H1 (cell line): Measurements from ENCODE around the gene COL25A1. TPM values are rescaled to one million over a fixed set of nuclear protein-coding genes. Genes with fewer than 3 reads are reported as not detected.

Source experiments
- CTCF ChIA-PET: fragments of 300-600 bp; sonication (Branson Sonifier 250); formaldehyde crosslinking; loops from one replicate; lab custom pipeline; 2021; ENCODE audit not compliant: partially characterized antibody; lab: Charles Lee
- POLR2A ChIA-PET: fragments of 300-600 bp; sonication (Branson Sonifier 250); formaldehyde crosslinking; loops from one replicate; lab custom pipeline; 2021; ENCODE audit warnings: inconsistent platforms; ENCODE audit not compliant: partially characterized antibody; lab: Charles Lee
- DNase-seq, 2 experiments: peaks; one replicate each; pipeline versions ENCODE4 v3.0.0 to v3.0.0-alpha.2; 2010 to 2022; ENCODE audit warnings: low spot score in 2 of 2, low read depth in 1 of 2, mixed read lengths in 1 of 2
- FAIRE-seq: peaks from 2 replicates; lab custom pipeline; 2011; peaks lifted over from hg19 to GRCh38; lab: Jason Lieb, UNC
- H2AFZ ChIP-seq: 2 replicates; pipeline ENCODE4 v1.8.1; 2012; ENCODE audit warnings: low read length, inconsistent platforms
- H2AK5ac ChIP-seq: 2 replicates; pipeline ENCODE4 v1.6.1; 2013; ENCODE audit warnings: low read depth, low read length
- H2BK120ac ChIP-seq: replicated peaks from 2 replicates; pipeline ENCODE3; 2013; ENCODE audit warnings: low read depth, low read length, inconsistent platforms
- H2BK12ac ChIP-seq: 2 replicates; pipeline ENCODE4 v1.6.1; 2013; ENCODE audit warnings: low read depth, low read length
- H2BK15ac ChIP-seq: 2 replicates; pipeline ENCODE4 v1.6.1; 2013; ENCODE audit warnings: low read length
- H2BK20ac ChIP-seq: 2 replicates; pipeline ENCODE4 v1.6.1; 2013; ENCODE audit warnings: low read length
- H2BK5ac ChIP-seq: 2 replicates; pipeline ENCODE4 v1.6.1; 2013; ENCODE audit warnings: low read depth, low read length
- H3K14ac ChIP-seq: 2 replicates; pipeline ENCODE4 v1.6.1; 2013; ENCODE audit warnings: inconsistent platforms; ENCODE audit not compliant: insufficient read length
- H3K18ac ChIP-seq: 2 replicates; pipeline ENCODE4 v1.6.1; 2013; ENCODE audit warnings: low read length; ENCODE audit errors: extremely low read depth
- H3K23ac ChIP-seq: 2 replicates; pipeline ENCODE4 v1.6.1; 2013; ENCODE audit warnings: inconsistent platforms; ENCODE audit not compliant: insufficient read length
- H3K23me2 ChIP-seq: 2 replicates; pipeline ENCODE4 v1.6.1; 2013; ENCODE audit warnings: low read depth, low read length
- H3K27ac ChIP-seq: 2 replicates; pipeline ENCODE4 v1.6.1; 2011; ENCODE audit warnings: low read depth, low read length, inconsistent platforms
- H3K27me3 ChIP-seq, 4 experiments: replicated peaks in 1 of 4; 1 replicate in 1 of 4; 2 replicates in 3 of 4; pipeline versions ENCODE4 v1.6.1 to v1.8.1; 2011 to 2013; ENCODE audit warnings: low read length in 3 of 4, mild to moderate bottlenecking in 3 of 4, inconsistent platforms in 2 of 4, mixed read lengths in 2 of 4, moderate library complexity in 1 of 4; ENCODE audit not compliant: control insufficient read depth in 3 of 4, insufficient read depth in 3 of 4; ENCODE audit errors: extremely low read depth in 1 of 4
- H3K36me3 ChIP-seq, 4 experiments: 2 replicates each; pipeline versions ENCODE4 v1.6.1 to v1.8.1; 2011 to 2013; ENCODE audit warnings: mild to moderate bottlenecking in 4 of 4, low read length in 3 of 4, moderate library complexity in 2 of 4, control low read depth in 1 of 4, inconsistent platforms in 1 of 4; ENCODE audit not compliant: insufficient read depth in 4 of 4, control insufficient read depth in 2 of 4
- H3K4ac ChIP-seq: replicated peaks from 2 replicates; pipeline ENCODE3; 2013; ENCODE audit warnings: low read length, low read depth, mixed read lengths, inconsistent platforms; ENCODE audit not compliant: insufficient read length
- H3K4me1 ChIP-seq, 4 experiments: replicated peaks in 1 of 4; 1 replicate in 1 of 4; 2 replicates in 3 of 4; pipeline versions ENCODE4 v1.6.1 to v1.8.1; 2011 to 2013; ENCODE audit warnings: low read length in 3 of 4, inconsistent platforms in 2 of 4, mixed read lengths in 1 of 4; ENCODE audit not compliant: insufficient read depth in 4 of 4, control insufficient read depth in 3 of 4
- H3K4me2 ChIP-seq, 2 experiments: 2 replicates each; pipeline versions ENCODE4 v1.6.1 to v1.8.1; 2011 to 2013; ENCODE audit warnings: low read depth in 2 of 2, low read length in 2 of 2, control low read depth in 1 of 2, inconsistent platforms in 1 of 2, mild to moderate bottlenecking in 1 of 2; ENCODE audit not compliant: insufficient read depth in 1 of 2
- H3K4me3 ChIP-seq, 4 experiments: fragments of 200-600, 300-600 bp in 1 of 4; sonication (generic), shearing (Covaris generic), sonication (Bioruptor Twin) in 1 of 4; 2 replicates each; pipeline versions ENCODE4 v1.5.1 to v1.8.1; 2011 to 2016; ENCODE audit warnings: low read length in 4 of 4, low read depth in 3 of 4, control low read depth in 2 of 4, inconsistent platforms in 2 of 4, mild to moderate bottlenecking in 2 of 4, mixed read lengths in 1 of 4, moderate library complexity in 1 of 4; ENCODE audit not compliant: insufficient read depth in 2 of 4; ENCODE audit errors: extremely low read depth in 1 of 4
- H3K56ac ChIP-seq: replicated peaks from 2 replicates; pipeline ENCODE3; 2013; ENCODE audit warnings: low read depth, mild to moderate bottlenecking, mixed read lengths, low read length, inconsistent platforms; ENCODE audit not compliant: insufficient read length
- H3K79me1 ChIP-seq: 2 replicates; pipeline ENCODE4 v1.6.1; 2013; ENCODE audit warnings: low read depth, low read length, control low read depth
- H3K79me2 ChIP-seq, 2 experiments: 2 replicates each; pipeline versions ENCODE4 v1.6.1 to v1.8.1; 2012 to 2013; ENCODE audit warnings: low read length in 2 of 2, mild to moderate bottlenecking in 2 of 2, inconsistent platforms in 1 of 2; ENCODE audit not compliant: insufficient read depth in 2 of 2, control insufficient read depth in 1 of 2
- H3K9ac ChIP-seq, 4 experiments: replicated peaks in 1 of 4; 1 replicate in 1 of 4; 2 replicates in 3 of 4; pipeline versions ENCODE4 v1.6.1 to v1.8.1; 2011 to 2013; ENCODE audit warnings: low read depth in 3 of 4, low read length in 3 of 4, control low read depth in 2 of 4, mild to moderate bottlenecking in 2 of 4, moderate library complexity in 2 of 4, inconsistent platforms in 1 of 4; ENCODE audit errors: extremely low read depth in 1 of 4
- H3K9me3 ChIP-seq, 2 experiments: 2 replicates each; pipeline versions ENCODE4 v1.6.1 to v1.8.1; 2012 to 2013; ENCODE audit warnings: mild to moderate bottlenecking in 2 of 2, moderate library complexity in 2 of 2, control low read depth in 1 of 2, inconsistent platforms in 1 of 2, low read depth in 1 of 2, low read length in 1 of 2, mixed read lengths in 1 of 2; ENCODE audit not compliant: insufficient read depth in 2 of 2
- H4K20me1 ChIP-seq, 2 experiments: replicated peaks in 1 of 2; 2 replicates each; pipeline versions ENCODE3 to v1.8.1; 2011 to 2013; ENCODE audit warnings: inconsistent platforms in 2 of 2, low read length in 2 of 2, mild to moderate bottlenecking in 1 of 2; ENCODE audit not compliant: insufficient read depth in 2 of 2, control insufficient read depth in 1 of 2
- H4K5ac ChIP-seq: 2 replicates; pipeline ENCODE4 v1.6.1; 2013; ENCODE audit warnings: low read length, low read depth, mixed read lengths, inconsistent platforms; ENCODE audit not compliant: insufficient read length
- H4K8ac ChIP-seq: 2 replicates; pipeline ENCODE4 v1.8.0; 2013; ENCODE audit warnings: mild to moderate bottlenecking, moderate library complexity, low read length, inconsistent platforms; ENCODE audit not compliant: insufficient read depth; ENCODE audit errors: extremely low read depth
- H4K91ac ChIP-seq: replicated peaks from 2 replicates; pipeline ENCODE3; 2013; ENCODE audit warnings: low read length, mixed read lengths, inconsistent platforms; ENCODE audit not compliant: insufficient read length
- ATF3 ChIP-seq: IDR thresholded peaks from 2 replicates; pipeline ENCODE4 v1.6.1; 2011; ENCODE audit warnings: low read depth, mild to moderate bottlenecking, low read length; ENCODE audit not compliant: insufficient read depth
- BCL11A ChIP-seq, 2 experiments: IDR thresholded peaks; one replicate each; pipeline ENCODE4 v1.6.1; 2011; ENCODE audit warnings: low read depth in 2 of 2, low read length in 2 of 2, mild to moderate bottlenecking in 2 of 2
- CTCF ChIP-seq, 3 experiments: IDR thresholded peaks; 1 replicate in 2 of 3; 2 replicates in 1 of 3; pipeline versions ENCODE4 v1.5.1 to v1.6.1; 2011; ENCODE audit warnings: low read length in 3 of 3, mild to moderate bottlenecking in 3 of 3, inconsistent platforms in 2 of 3, low read depth in 1 of 3, moderate library complexity in 1 of 3; ENCODE audit not compliant: insufficient read depth in 1 of 3; ENCODE audit errors: control extremely low read depth in 1 of 3
- FOSL1 ChIP-seq: IDR thresholded peaks from 2 replicates; pipeline ENCODE4 v1.6.1; 2011; ENCODE audit warnings: mild to moderate bottlenecking, low read depth, low read length, moderate library complexity; ENCODE audit not compliant: insufficient read depth
- GTF2F1 ChIP-seq: IDR thresholded peaks from 2 replicates; pipeline ENCODE4 v1.6.1; 2012; ENCODE audit warnings: low read depth, low read length, improper control_type of control experiment, borderline replicate concordance
- MAFK ChIP-seq: IDR thresholded peaks from 2 replicates; pipeline ENCODE4 v1.6.1; 2012; ENCODE audit warnings: low read depth, mild to moderate bottlenecking, improper control_type of control experiment, low read length
- POLR2A ChIP-seq, 2 experiments: IDR thresholded peaks; 1 replicate in 1 of 2; 2 replicates in 1 of 2; pipeline ENCODE4 v1.6.1; 2011; ENCODE audit warnings: low read depth in 2 of 2, low read length in 2 of 2, mild to moderate bottlenecking in 2 of 2; ENCODE audit errors: control extremely low read depth in 1 of 2
- POU5F1 ChIP-seq: IDR thresholded peaks from 2 replicates; pipeline ENCODE4 v1.6.1; 2011; ENCODE audit warnings: low read depth, mild to moderate bottlenecking, low read length, moderate library complexity
- RAD21 ChIP-seq, 2 experiments: IDR thresholded peaks in 1 of 2; conservative IDR thresholded peaks in 1 of 2; 2 replicates each; pipeline ENCODE4 v1.6.1; 2011; ENCODE audit warnings: low read depth in 2 of 2, low read length in 2 of 2, improper control_type of control experiment in 1 of 2, inconsistent platforms in 1 of 2, mild to moderate bottlenecking in 1 of 2, moderate library complexity in 1 of 2
- TEAD4 ChIP-seq: IDR thresholded peaks from 2 replicates; pipeline ENCODE4 v1.6.1; 2012; ENCODE audit warnings: low read depth, low read length, inconsistent platforms, mixed read lengths
- YY1 ChIP-seq: IDR thresholded peaks from 2 replicates; pipeline ENCODE4 v1.6.1; 2011; ENCODE audit warnings: low read depth, mild to moderate bottlenecking, low read length
- WGBS, 2 experiments: shearing (Covaris generic) in 1 of 2; methylation state at CpG; one replicate each; pipeline versions ENCODE4 v1.1.6 to v1.1.7; 2013 to 2015; ENCODE audit warnings: low lambda C conversion rate in 2 of 2, mixed read lengths in 2 of 2, inconsistent platforms in 1 of 2, low coverage in 1 of 2, missing lambda C conversion rate in 1 of 2; ENCODE audit not compliant: insufficient replicate concordance in 2 of 2, insufficient coverage in 1 of 2, insufficient read length in 1 of 2; ENCODE audit errors: extremely low coverage in 1 of 2, missing lambda C conversion rate in 1 of 2; 5-methylcytosine and 5-hydroxymethylcytosine counted together
- polyA plus RNA-seq, 7 experiments: library from polyadenylated mRNA; depleted of rRNA in 3 of 7; stranded (reverse) in 5 of 7; unstranded in 2 of 7; fragments of >200 nt in 5 of 7; fragments of 200-250 nt in 2 of 7; gene quantifications; 1 replicate in 5 of 7; 2 replicates in 1 of 7; 4 replicates in 1 of 7; pipeline versions ENCODE4 v1.2.1 to v1.2.3, GENCODE V29; 2011 to 2013; ENCODE audit warnings: missing spikeins in 2 of 7, mixed read lengths in 2 of 7
- total RNA-seq: library from RNA; stranded (reverse); fragmentation: NEBNext Ultra II Directional; extraction: Animal tissue kit (Norgen Biotek cat#: 25700); gene quantifications from 2 replicates; pipeline ENCODE4 v1.2.1, GENCODE V29; 2021

The COL25A1 gene
- total and polyA plus RNA-seq, 2 of the 8 experiments (the other 6 are each of a cell fraction or from before 2014, with no cell fraction given): 1.1 to 8.3 TPM

GRCh38 chr4:108931926-108932325 is 370.5 kb downstream of the COL25A1 start:
- Histone ChIP-seq H3K14ac (no peak overlapping the region), H3K9me3 (no peaks in the 10 kb centered on the region), H3K4me2 (no peak overlapping the region), H3K23ac (no peak overlapping the region), H3K79me1 (no peaks in the 10 kb centered on the region), H3K18ac (no peak overlapping the region), H4K8ac (no peak overlapping the region), H3K23me2 (no peaks in the 10 kb centered on the region), H4K20me1 (no peaks in the 10 kb centered on the region), H3K4ac (no peak overlapping the region), H4K91ac (no peak overlapping the region), H2BK12ac (no peak overlapping the region), H3K9ac (no peak overlapping the region), H3K4me3 (no peak overlapping the region), H2AFZ (no peak overlapping the region), H3K4me1 (peaks cover 0 to 9% (median 6%) of the 10 kb centered on the region in 4 experiments; a peak in 3 of 7 replicates), H2BK120ac (no peak overlapping the region), H2BK5ac (no peak overlapping the region), H3K56ac (no peak overlapping the region), H2BK20ac (no peak overlapping the region), H3K27ac (no peak overlapping the region), H3K79me2 (no peaks in the 10 kb centered on the region), H4K5ac (no peak overlapping the region), H3K27me3 (no peaks in the 10 kb centered on the region), H3K36me3 (no peaks in the 10 kb centered on the region), H2AK5ac (no peak overlapping the region), H2BK15ac (no peak overlapping the region)
- WGBS, 2 experiments: 89% methylated on average over 1 of the region's 1 CpG; no CpG with 5 or more reads in 1 of the 2 experiments
- CTCF ChIA-PET: no interaction called here
- DNase-seq (no peak), FAIRE-seq (no peak)
- POLR2A ChIA-PET: no interaction called here
- TF ChIP-seq GTF2F1 (no peak), FOSL1 (no peak), MAFK (no peak), ATF3 (no peak), CTCF (IDR thresholded peaks at IDR 0.05; ENCODE audit: control extremely low read depth in 1 of 3, insufficient read depth in 1 of 3, low read depth in 1 of 3, low read length in 3 of 3) (no peak), RAD21 (IDR thresholded peaks at IDR 0.05 in 1 of 2, conservative IDR thresholded peaks at IDR 0.05 in 1 of 2; ENCODE audit: low read depth in 2 of 2, low read length in 2 of 2) (no peak), YY1 (no peak), BCL11A (IDR thresholded peaks at IDR 0.05; ENCODE audit: low read depth in 2 of 2, low read length in 2 of 2) (no peak), POLR2A (IDR thresholded peaks at IDR 0.05; ENCODE audit: control extremely low read depth in 1 of 2, low read depth in 2 of 2, low read length in 2 of 2) (no peak), POU5F1 (no peak), TEAD4 (no peak)
